Stimulated activated CD8-positive, alpha-beta memory T cell treated with anti-CD3 and anti-CD28 coated beads, Interleukin-15, amount 100 ng/mL, for 4 hours (primary cell): ENCODE results near the gene ABHD16A.
A peak's percentile ranks its signal among the peaks of the same experiment; 100 is the strongest.

Experiments
- DNase-seq, 2 donors: peaks; one replicate each; pipeline ENCODE4 v3.0.0-alpha.2; 2020; ENCODE audit warnings: low read depth in 2 of 2

Gene ABHD16A

DNA sequence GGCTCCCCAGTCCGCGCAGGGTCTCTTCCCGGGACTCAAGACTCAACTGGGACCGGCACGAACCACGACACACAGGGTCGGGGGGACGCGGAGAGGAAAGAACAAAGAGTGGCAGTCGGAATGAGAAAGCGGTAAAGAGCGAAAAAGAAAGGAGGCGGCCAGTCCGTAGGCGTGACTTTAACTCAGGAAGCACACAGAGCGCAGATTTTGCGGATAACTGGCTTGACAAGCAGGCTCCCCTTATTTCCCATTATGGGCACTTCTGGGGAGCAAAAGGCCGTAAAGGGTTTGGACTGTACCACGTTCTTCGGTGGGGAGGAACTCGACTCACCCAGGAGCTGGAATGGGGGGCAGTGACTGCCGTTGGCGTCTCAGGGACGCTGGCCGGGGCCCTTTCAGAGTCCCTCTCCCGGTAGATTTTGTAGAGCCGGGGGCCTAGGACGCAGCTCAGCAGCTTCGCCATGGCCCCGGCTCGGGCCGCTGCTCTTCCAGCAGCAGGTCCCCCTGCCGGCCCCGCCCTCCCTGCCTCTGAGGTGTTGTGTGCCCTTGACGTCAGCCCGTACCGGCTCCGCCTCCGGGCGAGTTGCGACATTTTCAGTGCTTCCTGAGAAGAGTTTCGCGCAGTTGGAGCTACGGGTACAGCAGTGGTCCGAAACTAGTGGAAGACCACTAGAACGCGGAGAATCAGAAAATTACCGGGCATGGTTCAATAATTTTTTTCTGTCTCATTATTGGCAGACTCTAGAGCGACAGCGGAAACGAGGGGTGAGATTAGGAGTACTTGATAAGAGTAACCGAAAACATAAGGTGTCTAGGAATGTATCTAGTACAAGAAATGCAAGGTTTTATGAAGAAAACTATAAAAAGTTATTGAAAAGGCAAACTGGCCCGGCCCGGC lies at the start of gene ABHD16A:
Gene ABHD16A (minus strand): TSS at position 506 of the 898 bp plus-strand sequence. CDS start 43 bp downstream, at position 463.
- peak; percentile 93 for DNase-seq

DNA sequence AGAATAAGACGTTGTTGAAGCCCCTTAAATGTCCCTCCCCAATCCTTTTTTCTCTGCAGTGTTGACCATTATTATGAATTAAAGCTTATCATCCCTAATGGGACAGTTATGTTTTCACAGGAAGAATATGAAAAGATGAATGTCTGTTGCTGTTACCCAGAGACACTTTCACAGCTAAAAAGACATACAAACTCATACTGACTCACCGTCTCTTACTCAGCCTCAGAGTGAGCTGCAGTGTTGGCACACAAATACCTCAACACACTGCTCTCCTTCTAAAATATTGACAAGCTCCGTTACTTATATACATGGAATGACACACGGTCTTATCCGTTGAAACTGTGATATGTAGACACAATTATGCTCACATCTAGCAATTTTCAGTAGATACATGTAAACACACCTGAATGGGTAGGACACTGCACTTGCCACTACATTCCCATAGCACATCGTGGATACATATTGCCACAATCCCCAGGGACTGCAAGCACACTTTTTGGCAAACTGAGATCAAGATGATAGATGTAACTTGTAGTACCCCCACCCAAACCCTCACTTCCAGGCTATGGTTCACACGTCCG lies 49.7 kb upstream of the ABHD16A start:
- DNase-seq, result no peak

DNA sequence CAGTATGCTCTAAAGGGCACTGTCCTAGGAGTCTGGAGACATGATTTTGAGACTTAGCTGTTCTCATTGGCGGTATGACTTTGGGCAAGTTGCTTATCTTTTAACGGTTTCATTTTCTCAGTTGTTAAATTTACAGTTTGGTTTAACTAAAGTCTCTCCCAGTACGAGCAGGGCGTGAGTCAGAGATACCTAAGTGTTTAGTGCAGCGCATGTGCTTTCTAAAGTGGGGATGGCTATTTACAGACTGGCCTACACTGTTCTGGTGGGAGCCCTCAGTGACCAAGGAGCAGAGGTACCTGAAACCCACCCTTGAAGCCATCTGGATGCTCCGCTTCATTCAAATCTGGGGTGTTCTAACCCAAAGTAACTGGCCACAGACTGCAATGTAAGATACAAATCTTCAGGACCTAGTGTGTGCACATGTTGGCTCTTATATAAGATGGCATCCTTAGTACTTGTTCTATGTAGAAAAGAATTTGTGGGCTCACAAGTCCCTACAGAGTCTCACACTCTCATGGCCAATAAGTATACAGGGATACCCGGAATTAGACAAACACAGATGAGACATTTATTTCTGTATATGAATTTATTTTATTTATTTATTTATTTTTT lies 47.4 kb upstream of the ABHD16A start:
- DNase-seq, result no peak

DNA sequence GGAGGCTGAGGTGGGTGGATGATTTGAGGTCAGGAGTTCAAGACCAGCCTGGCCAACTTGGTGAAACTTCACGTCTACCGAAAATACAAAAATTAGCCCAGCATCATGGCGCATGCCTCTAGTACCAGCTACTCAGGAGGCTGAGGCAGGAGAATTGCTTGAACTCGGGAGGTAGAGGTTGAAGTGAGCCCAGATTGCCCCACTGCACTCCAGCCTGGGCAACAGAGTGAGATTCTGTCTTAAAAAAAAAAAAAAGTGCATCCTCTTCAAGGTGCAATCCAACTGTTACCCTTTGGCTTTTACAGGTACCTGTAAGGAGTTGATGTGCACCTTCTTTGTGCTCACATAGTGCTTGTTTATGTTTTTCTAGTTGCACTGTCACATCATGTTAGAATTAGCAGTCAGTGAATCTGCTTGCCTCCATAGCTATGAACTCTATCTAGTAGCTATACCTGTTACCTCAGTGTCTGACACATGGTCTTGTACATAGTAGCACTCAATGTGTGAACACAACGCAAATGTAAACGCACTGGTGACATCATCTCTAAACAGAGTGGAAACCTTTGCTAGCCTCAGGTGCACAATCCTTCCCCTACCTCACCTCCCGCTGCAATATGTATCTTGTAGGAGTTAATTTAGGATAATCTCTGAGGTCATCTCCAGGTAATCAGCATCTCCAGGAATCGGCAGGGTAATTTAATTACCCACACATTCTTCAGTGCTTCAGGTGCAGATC lies 46.3 kb upstream of the ABHD16A start:
- no peak for DNase-seq

DNA sequence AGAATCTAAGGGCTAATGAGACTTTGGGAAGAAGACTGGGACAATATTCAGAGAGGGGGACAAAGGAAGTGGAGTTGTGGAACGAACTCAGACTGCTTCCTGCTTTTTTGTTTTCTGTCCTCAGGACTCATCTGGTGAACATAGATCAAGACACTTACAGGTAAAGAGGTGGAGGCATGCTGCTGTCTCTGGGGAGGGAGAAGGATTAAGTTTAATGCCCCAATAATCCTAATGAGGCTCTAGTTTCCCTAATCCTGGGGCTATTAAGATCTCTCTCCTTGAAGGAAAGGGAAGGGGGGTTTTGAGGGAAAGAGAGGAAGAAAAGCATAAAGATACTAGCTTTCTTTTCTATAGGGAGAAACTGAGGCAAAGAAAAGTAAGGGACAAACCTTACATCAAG lies 41.3 kb upstream of the ABHD16A start:
- DNase-seq, result no peak

DNA sequence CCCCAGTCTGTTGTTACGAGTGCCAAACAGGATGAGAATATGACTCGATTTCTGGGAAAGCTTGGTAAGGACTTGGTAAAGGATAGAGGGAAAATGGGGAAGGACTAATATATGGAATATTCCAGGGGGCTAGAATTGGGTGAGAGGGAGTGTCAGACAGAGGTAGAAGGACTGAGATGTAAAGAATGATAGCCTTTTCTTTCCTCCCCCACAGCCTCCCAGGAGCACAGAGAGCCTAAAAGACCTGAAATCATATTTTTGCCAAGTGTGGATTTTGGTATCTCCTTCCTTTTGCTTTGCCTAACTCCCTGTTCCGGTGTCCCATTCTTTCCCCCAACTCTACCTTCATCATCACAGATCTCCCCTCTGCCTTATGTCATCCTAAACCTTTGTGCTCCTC lies 39.8 kb upstream of the ABHD16A start:
- no peak for DNase-seq

DNA sequence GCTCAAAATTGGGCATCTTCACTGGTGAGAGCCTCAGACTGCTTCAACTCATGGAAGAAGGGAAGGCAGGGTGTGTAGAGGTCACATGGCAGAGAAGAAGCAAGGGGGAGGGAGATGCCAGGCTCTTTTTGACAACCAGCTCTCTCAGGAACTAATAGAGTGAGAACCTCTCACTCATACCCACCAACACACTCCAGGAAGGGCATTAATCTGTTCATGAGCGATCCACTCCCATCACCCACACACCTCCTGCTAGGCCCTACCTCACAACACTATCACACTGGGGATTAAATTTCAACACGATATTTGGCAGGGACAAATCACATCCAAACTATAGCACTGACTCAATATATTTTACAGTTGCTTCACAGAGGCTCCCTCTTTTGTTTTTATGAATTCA lies 38.7 kb upstream of the ABHD16A start:
- no peak for DNase-seq

DNA sequence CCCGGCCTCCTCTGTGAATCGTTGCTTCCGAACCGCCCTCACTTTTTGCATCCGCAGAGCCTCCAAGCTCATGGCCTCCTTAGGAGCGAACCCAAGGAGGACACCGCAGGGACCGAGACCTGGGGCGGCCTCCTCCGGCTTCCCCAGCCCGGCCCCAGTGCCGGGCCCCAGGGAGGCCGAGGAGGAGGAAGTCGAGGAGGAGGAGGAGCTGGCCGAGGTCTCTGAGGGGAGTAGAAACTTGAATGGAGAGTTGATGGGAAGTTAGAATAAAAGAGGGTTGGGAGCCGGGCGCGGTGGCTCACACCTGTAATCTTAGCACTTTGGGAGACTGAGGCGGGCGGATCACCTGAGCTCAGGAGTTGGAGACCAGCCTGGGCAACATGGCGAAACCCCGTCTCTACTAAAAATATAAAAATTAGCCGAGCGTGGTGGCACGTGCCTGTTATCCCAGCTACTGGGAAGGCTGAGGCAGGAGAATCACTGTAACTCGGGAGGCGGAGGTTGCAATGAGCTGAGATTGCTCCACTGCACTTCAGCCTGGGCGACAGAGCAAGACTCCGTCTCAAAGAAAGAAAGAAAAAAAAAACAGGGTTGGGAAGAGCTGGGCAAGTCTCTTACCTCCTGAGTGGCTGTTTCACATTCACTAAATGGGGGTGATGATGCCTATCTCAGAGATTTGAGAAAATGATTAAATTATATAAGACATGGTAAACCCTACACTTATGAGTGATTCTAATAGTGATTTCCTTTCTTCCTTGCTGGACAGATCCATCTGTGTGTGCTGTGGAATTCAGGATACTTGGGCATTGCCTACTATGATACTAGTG lies 37.5 kb upstream of the ABHD16A start:
- DNase-seq, result no peak

DNA sequence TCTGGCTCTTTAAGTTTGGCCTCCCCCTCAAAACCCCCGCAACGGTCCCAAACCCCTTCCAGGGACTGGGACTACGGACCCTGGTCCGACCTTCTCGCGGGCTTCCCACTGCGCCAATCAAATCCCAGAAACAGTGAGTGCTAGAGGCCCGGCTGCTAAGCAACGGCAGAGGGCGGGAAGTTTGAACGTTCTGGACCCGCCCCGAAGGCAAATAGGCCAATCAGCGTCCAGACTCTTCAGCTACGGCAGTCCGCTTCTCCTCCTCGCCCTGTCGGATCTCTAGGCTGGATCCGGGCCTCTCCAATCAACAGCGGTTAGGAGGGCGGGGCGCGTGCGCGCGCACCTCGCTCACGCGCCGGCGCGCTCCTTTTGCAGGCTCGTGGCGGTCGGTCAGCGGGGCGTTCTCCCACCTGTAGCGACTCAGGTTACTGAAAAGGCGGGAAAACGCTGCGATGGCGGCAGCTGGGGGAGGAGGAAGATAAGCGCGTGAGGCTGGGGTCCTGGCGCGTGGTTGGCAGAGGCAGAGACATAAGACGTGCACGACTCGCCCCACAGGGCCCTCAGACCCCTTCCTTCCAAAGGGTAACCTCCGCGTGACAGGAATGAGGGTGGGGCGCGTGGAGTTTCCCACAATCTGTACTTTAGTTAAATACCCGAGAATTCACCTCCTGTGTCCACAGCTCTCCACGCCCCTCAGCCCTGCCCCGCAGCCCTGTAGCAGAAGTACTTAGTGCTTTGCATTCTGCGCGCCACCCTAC lies 36.7 kb upstream of the ABHD16A start, which contains the start of gene MSH5:
Gene MSH5 (plus strand): TSS at position 367 of the 758 bp plus-strand sequence. CDS start 462 bp downstream, outside the sequence.
- DNase-seq, result peak; percentile 88 to 91

DNA sequence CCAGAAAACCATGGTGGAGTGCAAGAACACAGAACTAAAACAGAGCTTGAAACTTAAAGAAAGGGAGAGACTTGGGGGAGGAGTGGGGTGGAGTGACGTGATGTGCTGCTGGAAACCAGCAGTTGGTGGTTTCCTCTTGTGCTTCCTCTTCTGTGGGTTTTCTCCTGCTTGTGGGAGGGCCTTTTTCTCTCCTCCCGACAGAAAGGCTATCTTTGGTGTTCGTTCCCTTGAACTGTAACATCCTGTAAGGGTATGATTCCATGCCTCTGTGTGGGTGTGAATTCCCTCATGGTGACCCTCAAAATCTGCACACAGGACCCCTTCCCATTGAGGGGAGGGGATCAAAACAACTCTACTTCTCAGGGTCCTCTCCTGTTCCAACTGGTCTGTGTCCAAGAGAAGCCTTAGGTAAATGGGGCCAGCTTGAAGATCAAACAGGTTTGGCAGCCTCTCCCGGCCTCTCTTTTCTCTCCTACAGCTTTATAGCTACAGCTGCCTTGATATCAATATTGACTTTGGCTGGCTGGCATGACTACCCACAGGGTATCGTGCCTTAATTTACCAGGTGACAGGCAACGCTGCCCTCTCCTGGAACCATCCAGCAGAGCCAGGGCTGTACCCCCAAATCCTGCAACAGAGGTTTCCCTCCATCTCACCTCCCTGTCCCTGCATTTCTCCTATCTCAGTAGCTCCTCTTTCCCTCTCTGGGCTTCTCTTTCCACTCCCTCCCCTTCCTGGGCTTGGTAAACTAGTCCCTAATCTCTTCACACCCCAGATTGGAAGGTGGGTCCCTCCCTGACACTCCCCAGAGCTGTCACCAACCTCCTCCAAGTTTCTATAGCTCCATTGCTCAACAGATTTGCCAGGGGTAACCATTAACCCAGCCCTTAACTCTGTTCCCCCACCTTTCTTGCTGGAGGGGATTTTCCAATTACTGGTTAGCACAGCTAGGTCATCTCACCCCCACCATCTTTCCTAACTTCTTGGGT lies 35.2 kb upstream of the ABHD16A start:
- peak; percentile 28 to 52 for DNase-seq

DNA sequence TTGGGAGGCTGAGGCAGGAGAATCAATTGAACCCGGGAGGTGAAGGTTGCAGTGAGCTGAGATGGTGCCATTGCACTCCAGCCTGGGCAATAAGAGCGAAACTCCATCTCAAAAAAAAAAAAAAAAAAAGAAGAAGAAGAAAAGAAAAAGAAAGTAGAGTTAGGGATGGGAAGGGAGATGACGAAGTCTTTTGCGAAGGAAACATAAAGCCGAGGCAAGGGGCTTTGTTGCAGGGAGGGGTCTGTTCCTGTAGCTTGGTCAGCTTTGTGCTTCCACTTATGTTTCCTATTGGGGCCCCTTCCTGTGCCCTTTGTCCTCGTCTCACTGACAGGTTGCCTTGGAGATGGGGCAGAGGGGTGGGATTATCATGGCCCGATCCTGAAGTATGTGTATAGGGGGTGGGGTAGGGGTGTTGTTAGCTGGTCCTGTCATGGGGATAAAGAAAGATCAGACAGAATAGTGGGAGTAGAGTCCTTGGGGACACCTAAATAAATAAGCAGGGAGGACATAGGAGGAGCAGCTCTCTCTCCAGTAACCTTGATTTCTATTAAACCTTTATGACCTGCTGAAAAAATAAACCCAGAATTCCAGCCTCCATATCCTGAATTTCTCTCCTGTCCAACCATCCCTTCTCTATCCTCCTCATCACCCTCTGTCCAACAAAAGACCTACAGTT lies 34.3 kb upstream of the ABHD16A start:
- no peak for DNase-seq

DNA sequence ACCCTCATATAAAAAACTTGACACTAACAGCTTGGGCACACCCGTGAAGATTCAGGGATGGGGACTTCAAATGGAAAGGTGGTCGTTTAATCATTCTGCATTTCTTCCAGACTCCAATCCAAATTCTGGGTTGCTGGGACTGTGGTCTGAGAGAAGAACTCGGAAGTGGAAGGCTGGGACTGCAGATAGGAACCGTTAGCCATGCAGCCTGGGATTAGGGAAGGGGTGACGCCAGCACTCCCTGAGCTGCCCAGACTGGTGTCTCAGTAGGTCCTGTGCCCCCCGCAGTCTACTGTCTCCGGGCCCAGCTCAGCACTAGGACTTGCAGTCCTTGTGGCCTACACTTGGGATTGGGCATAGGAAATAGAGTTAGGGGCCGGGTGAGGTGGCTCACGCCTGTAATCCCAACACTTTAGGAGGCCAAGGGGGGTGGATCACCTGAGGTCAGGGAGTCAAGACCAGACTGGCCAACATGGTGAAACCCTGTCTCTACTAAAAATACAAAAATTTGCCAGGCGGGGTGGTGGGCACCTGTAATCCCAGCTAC lies 33.7 kb upstream of the ABHD16A start:
- DNase-seq, result no peak

DNA sequence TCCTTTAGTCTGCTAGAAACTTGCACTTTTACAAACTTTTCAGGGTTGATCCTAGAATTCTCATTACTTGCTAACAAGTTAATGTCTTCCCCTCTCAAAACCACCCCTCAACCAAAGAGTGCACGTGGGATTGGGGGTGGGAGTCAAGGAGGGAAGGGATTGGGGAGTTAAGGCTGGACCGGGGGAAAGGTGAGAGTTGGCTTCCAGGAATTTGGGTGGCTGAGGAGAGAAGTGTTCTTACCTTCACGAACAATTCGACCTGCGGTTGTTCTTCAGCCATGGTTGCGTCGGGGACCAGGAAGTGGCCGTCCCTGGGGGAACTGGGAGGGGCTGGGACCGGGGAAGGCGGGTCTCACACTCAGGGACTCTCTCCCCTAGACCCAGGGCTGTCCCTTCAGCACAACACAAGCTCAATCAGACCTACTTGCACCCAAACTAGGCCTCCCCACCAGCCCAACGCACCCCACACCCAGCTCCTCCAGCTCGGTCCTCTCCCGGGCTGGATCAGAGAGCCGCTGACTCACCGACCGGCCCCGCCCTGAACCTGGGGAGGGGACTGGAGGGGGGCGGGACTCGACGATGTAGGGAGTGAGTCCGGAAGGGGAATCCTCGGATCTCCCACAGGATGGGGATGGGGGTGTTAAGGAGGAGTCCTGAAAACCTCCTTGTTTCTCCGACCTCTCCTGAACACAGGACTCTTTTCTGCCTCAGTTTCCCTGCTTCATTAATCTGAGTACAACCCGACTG lies 33.1 kb upstream of the ABHD16A start, which contains the start of gene CLIC1:
Gene CLIC1 (minus strand): TSS at position 510 of the 747 bp plus-strand sequence. CDS start 230 bp downstream, at position 280.
- peak; percentile 54 to 60 for DNase-seq

DNA sequence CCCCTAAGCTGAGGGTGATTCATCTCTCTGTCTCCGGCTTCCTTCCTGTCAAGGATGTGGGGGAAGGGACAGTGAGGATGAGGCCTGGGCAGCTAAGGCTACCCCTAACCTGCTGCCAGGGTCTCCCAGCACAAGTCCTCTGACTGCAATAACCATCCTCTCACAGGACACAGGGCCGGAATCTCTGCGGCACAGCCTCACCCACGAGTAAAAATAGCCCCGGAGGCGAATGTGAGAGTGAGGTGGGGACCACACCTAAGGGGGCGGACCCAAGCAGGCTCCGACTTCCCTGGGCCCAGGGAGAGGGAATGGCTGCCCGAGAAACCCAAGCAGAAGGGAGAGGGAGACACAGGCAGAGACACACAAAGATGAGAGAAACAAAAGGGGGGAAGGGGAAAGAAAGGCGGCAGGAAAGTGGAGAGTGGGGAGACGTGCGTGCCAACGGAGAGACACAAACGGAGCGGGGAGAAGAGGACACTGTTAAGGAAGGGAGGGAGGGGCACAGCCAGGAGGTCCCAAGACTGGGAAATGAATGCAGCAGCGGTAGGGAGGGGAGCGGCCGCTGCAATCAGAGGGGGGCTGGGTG lies 31.8 kb upstream of the ABHD16A start:
- DNase-seq, result peak; percentile 29 to 43

DNA sequence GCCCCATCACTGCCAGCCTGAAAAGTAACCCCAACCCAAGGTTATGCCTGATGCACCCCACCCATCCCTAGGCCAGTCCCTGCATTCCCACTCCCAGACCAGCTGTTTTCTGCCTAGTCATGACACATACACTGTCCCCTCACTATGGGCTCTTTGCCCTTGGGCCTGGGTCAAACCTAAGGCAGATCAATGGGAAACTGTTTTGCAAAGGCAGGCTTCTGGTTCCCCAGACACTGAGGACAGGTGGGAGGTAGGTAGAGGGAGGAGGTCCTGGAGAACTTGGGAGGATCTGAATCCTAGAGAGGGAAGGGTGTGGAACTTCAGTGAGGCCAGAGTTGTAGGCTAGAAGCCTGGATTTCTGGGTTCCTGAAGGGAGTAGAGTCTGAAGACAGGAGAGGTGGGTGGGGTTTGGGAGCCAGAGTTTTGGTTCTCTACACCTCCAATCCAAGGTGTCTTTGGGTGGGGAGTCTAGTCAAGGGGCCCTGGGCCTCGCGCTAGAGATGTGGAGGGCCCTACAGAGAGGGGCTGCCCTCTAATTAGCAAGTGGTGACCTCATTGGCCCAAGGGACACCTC lies 31.2 kb upstream of the ABHD16A start:
- no peak for DNase-seq

DNA sequence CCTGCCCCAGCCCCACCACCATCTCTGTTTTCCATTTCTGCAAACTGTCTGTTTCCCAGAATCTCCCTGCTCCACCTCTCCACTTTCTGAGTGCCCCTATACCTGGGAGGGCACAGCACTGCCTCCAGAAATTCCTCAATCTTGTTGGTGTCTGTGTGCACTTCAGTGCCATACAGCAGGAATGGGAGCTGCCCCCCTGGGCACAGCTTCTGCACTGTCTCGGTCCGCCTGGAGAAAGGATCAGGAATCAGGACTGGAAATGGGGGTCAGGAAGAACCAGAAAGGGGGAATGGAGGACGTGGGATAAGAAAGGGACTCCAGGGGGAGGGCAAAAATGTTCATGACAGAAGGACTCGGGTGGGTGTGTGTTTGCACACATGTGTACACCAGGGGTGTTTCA lies 30.6 kb upstream of the ABHD16A start:
- DNase-seq, result no peak

DNA sequence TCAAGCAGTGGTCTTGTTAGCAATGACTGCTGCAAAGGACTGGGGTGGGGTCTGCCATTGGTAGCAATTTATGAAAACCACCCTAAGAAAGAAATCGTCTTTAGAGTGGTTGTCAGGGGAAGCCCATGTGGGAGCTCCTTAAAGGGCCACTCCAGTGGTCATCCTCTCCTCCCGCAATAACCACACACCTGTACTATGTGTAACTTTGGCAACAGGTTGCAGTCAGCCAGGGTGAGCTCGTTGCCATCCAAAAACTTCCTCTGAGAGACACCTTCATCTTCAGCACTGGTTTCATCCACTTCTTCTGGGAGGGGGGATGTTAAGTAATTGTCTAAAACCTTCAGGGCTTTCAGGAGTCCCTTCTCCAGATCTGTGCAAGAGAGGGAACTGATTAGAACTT lies 28.9 kb upstream of the ABHD16A start:
- DNase-seq, result no peak
